Activated CD4-positive, alpha-beta T cell treated with anti-CD3 and anti-CD28 coated beads, Interleukin-2, amount 50 U/mL, for 1 hour (primary cell): ENCODE data around the gene ROR1.

Experiments used
- DNase-seq: peaks from one replicate; pipeline ENCODE4 v3.0.0-alpha.2; 2020

Gene ROR1

GRCh38 chr1:63983391-63984256 is 209.8 kb downstream of the ROR1 start:
- DNase-seq = no peak

GRCh38 chr1:63984257-63984929 is 210.6 kb downstream of the ROR1 start:
- DNase-seq = no peak

DNA sequence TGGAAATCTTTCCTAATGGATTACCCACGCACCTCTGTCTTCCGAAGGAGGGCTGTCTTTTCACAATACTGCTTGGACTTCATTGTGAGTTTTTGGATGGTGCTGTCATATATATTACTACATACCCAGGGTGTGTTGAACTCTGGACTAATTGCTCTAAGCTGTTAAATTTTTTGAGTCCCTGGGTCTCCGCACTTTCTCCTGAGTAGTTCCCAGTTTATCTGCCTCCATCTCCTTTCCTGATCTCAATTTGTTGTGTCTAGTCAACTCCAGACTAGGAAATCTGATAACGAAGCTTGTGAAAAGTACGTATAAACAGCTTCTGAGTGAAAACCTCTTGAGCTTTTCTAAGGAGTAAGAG is 211.1 kb downstream of the ROR1 start:
- DNase-seq = no peak

DNA sequence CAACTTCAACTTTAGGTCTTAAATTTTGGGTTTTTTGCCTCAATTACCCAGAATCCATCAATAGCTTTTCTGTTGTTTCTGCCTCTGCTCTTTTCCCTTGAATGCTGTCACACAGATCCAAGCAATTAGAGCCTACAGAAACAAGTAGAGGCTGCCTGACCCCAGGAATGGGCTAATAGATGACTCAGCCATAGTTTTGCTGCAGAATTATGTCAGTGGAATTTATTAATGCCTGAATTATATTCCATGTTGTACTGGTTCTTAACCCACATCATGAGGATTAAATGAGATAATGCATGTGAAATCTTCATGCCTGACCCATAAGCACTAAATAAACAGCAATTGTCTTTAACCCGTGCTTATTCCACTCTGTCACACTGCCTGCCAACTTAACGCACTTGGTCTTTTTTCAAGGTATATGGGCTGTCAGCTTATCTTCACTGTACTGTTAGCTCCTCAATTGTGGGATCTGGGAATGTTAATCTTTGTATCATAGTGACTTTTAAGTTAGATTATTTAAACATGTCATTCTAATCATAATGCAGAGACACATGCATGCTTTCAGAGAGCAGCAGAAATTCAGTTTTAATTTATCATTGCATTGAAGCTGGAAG is 213.3 kb downstream of the ROR1 start:
- DNase-seq = no peak

- DNase-seq = no peak
Measured at GRCh38 chr1:63987628-63988024, 213.8 kb downstream of the ROR1 start.

GRCh38 chr1:63988941-63989340 is 215.1 kb downstream of the ROR1 start:
- DNase-seq = no peak

DNA sequence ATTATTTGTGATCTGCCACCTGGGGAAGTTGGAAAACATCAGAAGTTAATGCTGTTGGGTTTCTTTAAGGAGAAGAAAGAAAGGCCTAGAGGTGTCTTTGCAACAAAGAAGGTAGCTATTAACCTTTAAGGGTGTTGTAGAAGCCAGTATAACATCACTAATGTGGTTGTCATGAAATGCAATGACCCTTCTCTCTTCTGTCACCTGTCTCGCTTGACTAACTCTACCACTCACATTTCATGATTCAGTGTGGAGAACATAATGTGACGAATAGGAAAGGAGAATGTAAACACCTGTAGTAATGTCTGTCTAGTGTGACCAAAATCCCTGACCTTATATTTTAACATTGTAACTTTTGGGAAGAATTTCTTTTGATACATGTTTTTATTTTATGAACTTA is 217.9 kb downstream of the ROR1 start:
- no peak for DNase-seq

- no peak for DNase-seq
Measured at GRCh38 chr1:64000021-64000420, 226.2 kb downstream of the ROR1 start.

DNA sequence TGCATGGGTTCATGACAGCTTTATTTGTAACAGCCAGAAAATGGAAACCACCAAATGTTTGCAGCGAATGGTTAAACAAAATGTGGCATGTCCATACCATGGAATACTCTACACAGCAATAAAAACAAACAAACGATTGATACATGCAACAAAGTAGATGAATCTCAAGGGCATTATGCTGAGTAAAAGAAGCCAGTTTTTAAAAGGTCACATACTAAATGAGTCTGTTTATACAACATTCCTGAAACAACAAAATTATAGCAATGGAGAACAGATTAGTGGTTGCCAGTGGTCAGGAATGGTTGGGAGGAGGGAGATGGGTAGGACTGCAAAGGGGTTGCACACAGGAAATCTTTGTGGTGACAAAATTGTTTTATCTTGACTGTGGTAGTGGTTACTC is 227.2 kb downstream of the ROR1 start:
- DNase-seq = no peak

- no peak for DNase-seq
Measured at GRCh38 chr1:64004451-64005025, 230.7 kb downstream of the ROR1 start.

GRCh38 chr1:64005801-64006200 is 232.0 kb downstream of the ROR1 start:
- DNase-seq = no peak

- DNase-seq = no peak
Measured at GRCh38 chr1:64006276-64007051, 232.6 kb downstream of the ROR1 start.

- DNase-seq = no peak
Measured at GRCh38 chr1:64010316-64010715, 236.5 kb downstream of the ROR1 start.

- no peak for DNase-seq
Measured at GRCh38 chr1:64013395-64013794, 239.6 kb downstream of the ROR1 start.

GRCh38 chr1:64019818-64020217 is 246.0 kb downstream of the ROR1 start:
- no peak for DNase-seq

- no peak for DNase-seq
Measured at GRCh38 chr1:64021066-64021465, 247.2 kb downstream of the ROR1 start.

- no peak for DNase-seq
Measured at GRCh38 chr1:64025051-64025450, 251.2 kb downstream of the ROR1 start.

DNA sequence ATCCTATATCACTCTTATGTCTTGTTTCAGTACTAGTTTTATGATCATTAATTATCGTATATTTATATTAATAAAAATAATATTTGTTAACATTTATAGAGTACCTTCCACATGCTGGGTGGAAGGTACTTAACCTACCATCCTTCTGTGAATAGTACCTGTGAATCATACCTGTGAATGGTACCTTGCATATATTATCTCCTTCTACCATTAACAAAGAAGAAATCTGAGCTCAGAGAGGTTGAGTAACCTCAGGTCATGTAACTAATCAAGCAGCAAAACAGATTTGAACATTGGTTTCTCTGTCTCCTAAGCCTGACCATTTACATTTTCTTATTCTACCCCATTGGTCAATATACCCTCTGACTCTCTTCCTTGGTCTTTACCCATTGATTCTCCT is 255.2 kb downstream of the ROR1 start:
- no peak for DNase-seq

DNA sequence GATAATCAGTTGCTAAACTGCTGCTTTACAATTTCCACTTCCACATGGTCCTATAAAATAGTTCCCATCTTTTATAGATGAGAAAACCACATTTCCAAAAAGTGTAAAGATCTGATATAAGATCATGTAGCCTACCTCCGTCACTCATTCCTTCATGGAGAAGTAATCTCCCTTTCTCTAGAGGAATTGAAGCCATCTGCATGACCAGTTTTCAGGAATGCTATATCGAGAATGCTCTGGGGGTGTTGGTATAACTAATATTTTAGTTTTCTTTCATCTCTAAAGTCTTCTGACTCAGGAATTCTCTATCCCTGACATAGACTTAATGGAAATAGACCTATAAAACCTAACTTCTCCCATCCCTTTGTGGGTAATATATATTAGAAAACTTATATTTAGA is 256.6 kb downstream of the ROR1 start:
- DNase-seq = no peak

DNA sequence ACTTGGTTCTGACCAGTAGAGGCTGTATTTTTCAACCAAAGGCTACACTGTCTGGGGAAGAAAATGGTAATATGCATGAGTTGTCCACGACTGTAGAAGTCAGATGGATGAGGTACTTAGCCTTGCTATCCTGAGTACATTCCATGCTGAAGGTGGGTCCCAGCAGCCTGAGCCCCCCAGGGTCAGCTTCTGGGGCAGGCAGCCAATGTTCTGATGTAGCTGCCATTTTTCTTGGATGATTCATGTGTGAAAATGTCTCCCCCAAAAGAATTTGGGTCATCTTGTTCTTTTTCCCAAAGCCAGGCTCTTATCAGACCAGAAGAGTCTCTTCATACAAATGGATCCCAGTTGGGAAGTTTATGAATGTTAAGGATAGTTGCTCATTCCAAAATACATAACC is 257.4 kb downstream of the ROR1 start:
- no peak for DNase-seq

DNA sequence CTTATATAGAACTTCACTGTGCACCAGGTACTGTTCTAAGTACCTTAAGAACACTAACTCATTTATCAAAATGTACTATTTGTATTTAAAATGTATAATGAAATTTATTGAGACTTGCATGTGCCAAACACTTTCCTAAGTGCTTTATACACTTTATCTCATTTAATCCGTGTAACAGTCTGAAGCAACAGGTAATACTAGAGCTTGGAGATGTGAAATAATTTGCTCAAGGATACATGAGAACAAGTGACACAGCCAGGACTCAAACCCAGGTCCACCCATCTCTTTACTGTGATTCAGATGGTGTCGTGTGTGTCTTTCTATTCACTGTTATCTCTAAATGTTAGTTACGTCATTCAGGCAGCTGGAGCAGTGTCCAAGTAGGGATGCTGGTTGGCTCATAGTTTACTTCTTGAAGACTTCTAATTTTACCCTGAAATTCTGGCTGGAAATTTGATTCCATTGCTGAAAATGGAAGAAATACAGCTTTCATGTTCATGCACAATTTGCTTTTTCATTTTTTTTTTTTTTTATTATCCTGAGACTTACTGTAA is 259.9 kb downstream of the ROR1 start:
- DNase-seq = no peak

DNA sequence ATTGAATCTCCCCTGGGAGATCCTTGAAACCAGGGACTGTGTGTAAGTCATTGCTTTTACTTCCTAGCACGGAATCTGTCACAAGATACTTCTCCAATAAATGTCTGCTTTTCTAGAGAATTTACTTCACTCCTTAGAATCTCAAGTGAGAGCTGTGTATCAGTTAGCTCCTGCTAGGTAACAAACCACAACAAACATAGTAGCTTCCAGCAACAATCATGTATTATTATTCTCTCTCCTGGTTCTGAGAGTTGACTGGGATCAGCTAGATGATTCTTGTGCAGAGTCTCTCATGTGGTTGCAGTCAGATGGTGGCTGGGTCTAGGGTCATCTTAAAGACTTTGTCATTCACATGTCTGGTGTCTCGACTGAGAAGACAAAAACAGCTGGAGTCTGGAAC is 262.7 kb downstream of the ROR1 start:
- no peak for DNase-seq

DNA sequence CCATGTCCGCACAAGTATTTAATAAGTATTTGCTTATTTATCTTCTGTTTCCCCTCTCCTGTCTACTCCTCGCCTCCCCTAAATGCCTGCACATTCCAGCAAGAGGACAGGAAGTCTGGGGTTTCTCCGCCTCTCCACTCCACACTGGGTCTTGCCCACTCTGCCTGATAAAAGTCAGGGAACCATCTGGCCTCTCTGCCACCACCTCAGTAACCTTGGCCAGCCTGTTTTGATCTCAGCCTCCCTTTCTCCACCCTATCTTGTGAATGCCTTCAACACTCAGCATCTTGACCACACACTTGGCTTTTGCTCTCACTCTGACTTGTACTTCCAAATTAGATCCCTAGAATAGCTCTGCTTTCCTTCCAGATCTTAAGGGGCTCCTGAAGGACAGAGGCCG is 264.3 kb downstream of the ROR1 start:
- no peak for DNase-seq
